H1 (cell line): ENCODE data around the gene ASB3. TPM values are rescaled to one million over a fixed set of nuclear protein-coding genes. Genes with fewer than 3 reads are reported as not detected.

Experiments used
- CTCF ChIA-PET: fragments of 300-600 bp; sonication (Branson Sonifier 250); formaldehyde crosslinking; loops from one replicate; lab custom pipeline; 2021; ENCODE audit not compliant: partially characterized antibody; lab: Charles Lee
- POLR2A ChIA-PET: fragments of 300-600 bp; sonication (Branson Sonifier 250); formaldehyde crosslinking; loops from one replicate; lab custom pipeline; 2021; ENCODE audit warnings: inconsistent platforms; ENCODE audit not compliant: partially characterized antibody; lab: Charles Lee
- DNase-seq, 2 experiments: peaks; one replicate each; pipeline versions ENCODE4 v3.0.0 to v3.0.0-alpha.2; 2010 to 2022; ENCODE audit warnings: low spot score in 2 of 2, low read depth in 1 of 2, mixed read lengths in 1 of 2
- FAIRE-seq: peaks from 2 replicates; lab custom pipeline; 2011; peaks lifted over from hg19 to GRCh38; lab: Jason Lieb, UNC
- H2AFZ ChIP-seq: 2 replicates; pipeline ENCODE4 v1.8.1; 2012; ENCODE audit warnings: low read length, inconsistent platforms
- H2AK5ac ChIP-seq: 2 replicates; pipeline ENCODE4 v1.6.1; 2013; ENCODE audit warnings: low read depth, low read length
- H2BK120ac ChIP-seq: replicated peaks from 2 replicates; pipeline ENCODE3; 2013; ENCODE audit warnings: low read depth, low read length, inconsistent platforms
- H2BK12ac ChIP-seq: 2 replicates; pipeline ENCODE4 v1.6.1; 2013; ENCODE audit warnings: low read depth, low read length
- H2BK15ac ChIP-seq: 2 replicates; pipeline ENCODE4 v1.6.1; 2013; ENCODE audit warnings: low read length
- H2BK20ac ChIP-seq: 2 replicates; pipeline ENCODE4 v1.6.1; 2013; ENCODE audit warnings: low read length
- H2BK5ac ChIP-seq: 2 replicates; pipeline ENCODE4 v1.6.1; 2013; ENCODE audit warnings: low read depth, low read length
- H3K14ac ChIP-seq: 2 replicates; pipeline ENCODE4 v1.6.1; 2013; ENCODE audit warnings: inconsistent platforms; ENCODE audit not compliant: insufficient read length
- H3K18ac ChIP-seq: 2 replicates; pipeline ENCODE4 v1.6.1; 2013; ENCODE audit warnings: low read length; ENCODE audit errors: extremely low read depth
- H3K23ac ChIP-seq: 2 replicates; pipeline ENCODE4 v1.6.1; 2013; ENCODE audit warnings: inconsistent platforms; ENCODE audit not compliant: insufficient read length
- H3K23me2 ChIP-seq: 2 replicates; pipeline ENCODE4 v1.6.1; 2013; ENCODE audit warnings: low read depth, low read length
- H3K27ac ChIP-seq: 2 replicates; pipeline ENCODE4 v1.6.1; 2011; ENCODE audit warnings: low read depth, low read length, inconsistent platforms
- H3K27me3 ChIP-seq, 4 experiments: replicated peaks in 1 of 4; 1 replicate in 1 of 4; 2 replicates in 3 of 4; pipeline versions ENCODE4 v1.6.1 to v1.8.1; 2011 to 2013; ENCODE audit warnings: low read length in 3 of 4, mild to moderate bottlenecking in 3 of 4, inconsistent platforms in 2 of 4, mixed read lengths in 2 of 4, moderate library complexity in 1 of 4; ENCODE audit not compliant: control insufficient read depth in 3 of 4, insufficient read depth in 3 of 4; ENCODE audit errors: extremely low read depth in 1 of 4
- H3K36me3 ChIP-seq, 4 experiments: 2 replicates each; pipeline versions ENCODE4 v1.6.1 to v1.8.1; 2011 to 2013; ENCODE audit warnings: mild to moderate bottlenecking in 4 of 4, low read length in 3 of 4, moderate library complexity in 2 of 4, control low read depth in 1 of 4, inconsistent platforms in 1 of 4; ENCODE audit not compliant: insufficient read depth in 4 of 4, control insufficient read depth in 2 of 4
- H3K4ac ChIP-seq: replicated peaks from 2 replicates; pipeline ENCODE3; 2013; ENCODE audit warnings: low read length, low read depth, mixed read lengths, inconsistent platforms; ENCODE audit not compliant: insufficient read length
- H3K4me1 ChIP-seq, 4 experiments: replicated peaks in 1 of 4; 1 replicate in 1 of 4; 2 replicates in 3 of 4; pipeline versions ENCODE4 v1.6.1 to v1.8.1; 2011 to 2013; ENCODE audit warnings: low read length in 3 of 4, inconsistent platforms in 2 of 4, mixed read lengths in 1 of 4; ENCODE audit not compliant: insufficient read depth in 4 of 4, control insufficient read depth in 3 of 4
- H3K4me2 ChIP-seq, 2 experiments: 2 replicates each; pipeline versions ENCODE4 v1.6.1 to v1.8.1; 2011 to 2013; ENCODE audit warnings: low read depth in 2 of 2, low read length in 2 of 2, control low read depth in 1 of 2, inconsistent platforms in 1 of 2, mild to moderate bottlenecking in 1 of 2; ENCODE audit not compliant: insufficient read depth in 1 of 2
- H3K4me3 ChIP-seq, 4 experiments: fragments of 200-600, 300-600 bp in 1 of 4; sonication (generic), shearing (Covaris generic), sonication (Bioruptor Twin) in 1 of 4; 2 replicates each; pipeline versions ENCODE4 v1.5.1 to v1.8.1; 2011 to 2016; ENCODE audit warnings: low read length in 4 of 4, low read depth in 3 of 4, control low read depth in 2 of 4, inconsistent platforms in 2 of 4, mild to moderate bottlenecking in 2 of 4, mixed read lengths in 1 of 4, moderate library complexity in 1 of 4; ENCODE audit not compliant: insufficient read depth in 2 of 4; ENCODE audit errors: extremely low read depth in 1 of 4
- H3K56ac ChIP-seq: replicated peaks from 2 replicates; pipeline ENCODE3; 2013; ENCODE audit warnings: low read depth, mild to moderate bottlenecking, mixed read lengths, low read length, inconsistent platforms; ENCODE audit not compliant: insufficient read length
- H3K79me1 ChIP-seq: 2 replicates; pipeline ENCODE4 v1.6.1; 2013; ENCODE audit warnings: low read depth, low read length, control low read depth
- H3K79me2 ChIP-seq, 2 experiments: 2 replicates each; pipeline versions ENCODE4 v1.6.1 to v1.8.1; 2012 to 2013; ENCODE audit warnings: low read length in 2 of 2, mild to moderate bottlenecking in 2 of 2, inconsistent platforms in 1 of 2; ENCODE audit not compliant: insufficient read depth in 2 of 2, control insufficient read depth in 1 of 2
- H3K9ac ChIP-seq, 4 experiments: replicated peaks in 1 of 4; 1 replicate in 1 of 4; 2 replicates in 3 of 4; pipeline versions ENCODE4 v1.6.1 to v1.8.1; 2011 to 2013; ENCODE audit warnings: low read depth in 3 of 4, low read length in 3 of 4, control low read depth in 2 of 4, mild to moderate bottlenecking in 2 of 4, moderate library complexity in 2 of 4, inconsistent platforms in 1 of 4; ENCODE audit errors: extremely low read depth in 1 of 4
- H3K9me3 ChIP-seq, 2 experiments: 2 replicates each; pipeline versions ENCODE4 v1.6.1 to v1.8.1; 2012 to 2013; ENCODE audit warnings: mild to moderate bottlenecking in 2 of 2, moderate library complexity in 2 of 2, control low read depth in 1 of 2, inconsistent platforms in 1 of 2, low read depth in 1 of 2, low read length in 1 of 2, mixed read lengths in 1 of 2; ENCODE audit not compliant: insufficient read depth in 2 of 2
- H4K20me1 ChIP-seq, 2 experiments: replicated peaks in 1 of 2; 2 replicates each; pipeline versions ENCODE3 to v1.8.1; 2011 to 2013; ENCODE audit warnings: inconsistent platforms in 2 of 2, low read length in 2 of 2, mild to moderate bottlenecking in 1 of 2; ENCODE audit not compliant: insufficient read depth in 2 of 2, control insufficient read depth in 1 of 2
- H4K5ac ChIP-seq: 2 replicates; pipeline ENCODE4 v1.6.1; 2013; ENCODE audit warnings: low read length, low read depth, mixed read lengths, inconsistent platforms; ENCODE audit not compliant: insufficient read length
- H4K8ac ChIP-seq: 2 replicates; pipeline ENCODE4 v1.8.0; 2013; ENCODE audit warnings: mild to moderate bottlenecking, moderate library complexity, low read length, inconsistent platforms; ENCODE audit not compliant: insufficient read depth; ENCODE audit errors: extremely low read depth
- H4K91ac ChIP-seq: replicated peaks from 2 replicates; pipeline ENCODE3; 2013; ENCODE audit warnings: low read length, mixed read lengths, inconsistent platforms; ENCODE audit not compliant: insufficient read length
- BCL11A ChIP-seq, 2 experiments: IDR thresholded peaks; one replicate each; pipeline ENCODE4 v1.6.1; 2011; ENCODE audit warnings: low read depth in 2 of 2, low read length in 2 of 2, mild to moderate bottlenecking in 2 of 2
- BRCA1 ChIP-seq: IDR thresholded peaks from 2 replicates; pipeline ENCODE4 v1.6.1; 2012; ENCODE audit warnings: low read depth, low read length, improper control_type of control experiment
- CHD1 ChIP-seq: IDR thresholded peaks from 2 replicates; pipeline ENCODE4 v1.6.1; 2012; ENCODE audit warnings: low read depth, low read length, improper control_type of control experiment
- CHD2 ChIP-seq: IDR thresholded peaks from 2 replicates; pipeline ENCODE4 v1.6.1; 2012; ENCODE audit warnings: low read length, improper control_type of control experiment
- NANOG ChIP-seq: IDR thresholded peaks from 2 replicates; pipeline ENCODE4 v1.6.1; 2011; ENCODE audit warnings: low read length, low read depth, mild to moderate bottlenecking, inconsistent platforms; ENCODE audit not compliant: insufficient read depth, poor library complexity, severe bottlenecking
- POLR2A ChIP-seq, 2 experiments: IDR thresholded peaks; 1 replicate in 1 of 2; 2 replicates in 1 of 2; pipeline ENCODE4 v1.6.1; 2011; ENCODE audit warnings: low read depth in 2 of 2, low read length in 2 of 2, mild to moderate bottlenecking in 2 of 2; ENCODE audit errors: control extremely low read depth in 1 of 2
- POLR2AphosphoS5 ChIP-seq: IDR thresholded peaks from 2 replicates; pipeline ENCODE4 v1.6.1; 2011; ENCODE audit warnings: low read depth, low read length
- WGBS, 2 experiments: shearing (Covaris generic) in 1 of 2; methylation state at CpG; one replicate each; pipeline versions ENCODE4 v1.1.6 to v1.1.7; 2013 to 2015; ENCODE audit warnings: low lambda C conversion rate in 2 of 2, mixed read lengths in 2 of 2, inconsistent platforms in 1 of 2, low coverage in 1 of 2, missing lambda C conversion rate in 1 of 2; ENCODE audit not compliant: insufficient replicate concordance in 2 of 2, insufficient coverage in 1 of 2, insufficient read length in 1 of 2; ENCODE audit errors: extremely low coverage in 1 of 2, missing lambda C conversion rate in 1 of 2; 5-methylcytosine and 5-hydroxymethylcytosine counted together
- polyA plus RNA-seq, 7 experiments: library from polyadenylated mRNA; depleted of rRNA in 3 of 7; stranded (reverse) in 5 of 7; unstranded in 2 of 7; fragments of >200 nt in 5 of 7; fragments of 200-250 nt in 2 of 7; gene quantifications; 1 replicate in 5 of 7; 2 replicates in 1 of 7; 4 replicates in 1 of 7; pipeline versions ENCODE4 v1.2.1 to v1.2.3, GENCODE V29; 2011 to 2013; ENCODE audit warnings: missing spikeins in 2 of 7, mixed read lengths in 2 of 7
- total RNA-seq: library from RNA; stranded (reverse); fragmentation: NEBNext Ultra II Directional; extraction: Animal tissue kit (Norgen Biotek cat#: 25700); gene quantifications from 2 replicates; pipeline ENCODE4 v1.2.1, GENCODE V29; 2021
- TF ChIP-seq, protein P1 (sequence below): IDR thresholded peaks from 2 replicates; pipeline ENCODE4 v1.6.1; 2012; ENCODE audit warnings: inconsistent platforms

The ASB3 gene
- total and polyA plus RNA-seq, 2 of the 8 experiments (the other 6 are each of a cell fraction or from before 2014, with no cell fraction given): 22.6 to 25.4 TPM

DNA sequence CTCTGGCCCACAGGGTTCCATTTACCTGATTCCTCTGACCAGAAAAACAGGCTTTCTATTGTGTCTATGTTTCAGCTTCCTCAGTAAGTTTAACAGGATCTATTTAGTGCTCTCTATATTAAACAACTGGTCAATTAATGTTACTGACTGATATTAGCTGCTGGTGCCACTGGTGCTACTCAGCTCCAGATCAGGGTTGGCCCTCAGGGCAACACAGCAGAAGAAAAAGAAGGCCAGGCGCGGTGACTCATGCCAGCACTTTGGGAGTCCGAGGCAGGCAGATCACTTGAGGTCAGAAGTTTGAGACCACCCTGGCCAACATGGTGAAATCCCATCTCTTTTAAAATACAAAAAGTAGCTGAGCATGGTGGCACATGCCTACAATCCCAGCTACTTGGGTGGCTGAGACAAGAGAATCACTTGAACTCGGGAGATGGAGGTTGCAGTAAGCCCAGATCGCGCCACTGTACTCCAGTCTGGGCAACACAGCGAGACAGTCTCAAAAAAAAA is 75.4 kb downstream of the ASB3 start:
- no peak overlapping the region for H3K4me2 ChIP-seq
- no peak overlapping the region for H3K56ac ChIP-seq
- peaks cover 24% of the 10 kb centered on the region in 2 experiments for H3K9me3 ChIP-seq
- no peak overlapping the region for H2BK15ac ChIP-seq
- no peak overlapping the region for H3K4ac ChIP-seq
- no peaks in the 10 kb centered on the region for H3K4me1 ChIP-seq
- H3K79me2 ChIP-seq: no peaks in the 10 kb centered on the region
- H2AK5ac ChIP-seq: no peak overlapping the region
- WGBS, 2 experiments: 91% methylated on average over 7 of the region's 7 CpGs; no CpG with 5 or more reads in 1 of the 2 experiments
- no peak overlapping the region for H4K5ac ChIP-seq
- H2BK20ac ChIP-seq: no peak overlapping the region
- no peak overlapping the region for H3K14ac ChIP-seq
- H3K27me3 ChIP-seq: no peaks in the 10 kb centered on the region
- no peaks in the 10 kb centered on the region for H3K79me1 ChIP-seq
- no peak overlapping the region for H4K91ac ChIP-seq
- H3K23me2 ChIP-seq: no peaks in the 10 kb centered on the region
- no peak overlapping the region for H3K9ac ChIP-seq
- H3K36me3 ChIP-seq: peaks cover 0 to 29% (median 14%) of the 10 kb centered on the region in 4 experiments; a peak in 4 of 8 replicates
- no peak overlapping the region for H2BK12ac ChIP-seq
- ChIA-PET POLR2A (no interaction called here), CTCF (interaction anchor here (1.0 to 1.2 kb wide), 2 partner anchors 10 to 289 kb away, joined by 3 to 5 read pairs; no protein-coding TSS in a partner anchor)
- no peak overlapping the region for H3K27ac ChIP-seq
- H3K18ac ChIP-seq: no peak overlapping the region
- H2AFZ ChIP-seq: no peak overlapping the region
- FAIRE-seq (no peak), DNase-seq (no peak)
- H4K20me1 ChIP-seq: no peaks in the 10 kb centered on the region
- no peak overlapping the region for H2BK120ac ChIP-seq
- H2BK5ac ChIP-seq: no peak overlapping the region
- no peak overlapping the region; the same call in 1 of the 2 replicates for H4K8ac ChIP-seq
- H3K4me3 ChIP-seq: no peak overlapping the region
- no peak overlapping the region for H3K23ac ChIP-seq
- TF ChIP-seq POLR2AphosphoS5: no peak
- TF ChIP-seq BRCA1: no peak
- no peak for TF ChIP-seq POLR2A (IDR thresholded peaks at IDR 0.05; ENCODE audit: control extremely low read depth in 1 of 2, low read depth in 2 of 2, low read length in 2 of 2)
- TF ChIP-seq BCL11A (IDR thresholded peaks at IDR 0.05; ENCODE audit: low read depth in 2 of 2, low read length in 2 of 2): no peak
- no peak for TF ChIP-seq CHD1
- TF ChIP-seq NANOG: no peak
- TF ChIP-seq CHD2: no peak
- TF ChIP-seq, protein P1, sequence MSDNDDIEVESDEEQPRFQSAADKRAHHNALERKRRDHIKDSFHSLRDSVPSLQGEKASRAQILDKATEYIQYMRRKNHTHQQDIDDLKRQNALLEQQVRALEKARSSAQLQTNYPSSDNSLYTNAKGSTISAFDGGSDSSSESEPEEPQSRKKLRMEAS: no peak
